GM23338 (cell line): Measurements from ENCODE around the gene CACNA1B. TPM values are rescaled to one million over a fixed set of nuclear protein-coding genes. Genes with fewer than 3 reads are reported as not detected.

Source experiments
- ATAC-seq: fragments of 200-7000 bp; cut with Tn5 transposase; 3 replicates; pipeline ENCODE4 v1.9.1; 2020
- DNase-seq: peaks from one replicate; pipeline ENCODE4 v3.0.0-alpha.2; 2015; ENCODE audit warnings: low spot score
- H2AFZ ChIP-seq: fragments of 200-600 bp; sonication (generic); 2 replicates; pipeline ENCODE4 v1.8.0; 2016; ENCODE audit warnings: antibody characterized with exemption, mild to moderate bottlenecking, moderate library complexity
- H3F3A ChIP-seq: fragments of 200-600 bp; sonication (generic); replicated peaks from 2 replicates; pipeline ENCODE4 v1.8.0; 2017; ENCODE audit warnings: antibody characterized with exemption, mixed run types, low read depth
- H3K27ac ChIP-seq: fragments of 200-600 bp; sonication (generic); 2 replicates; pipeline ENCODE4 v1.6.1; 2016; ENCODE audit warnings: low read depth
- H3K27me3 ChIP-seq: fragments of 200-600 bp; sonication (generic); 2 replicates; pipeline ENCODE4 v1.8.0; 2016; ENCODE audit warnings: mild to moderate bottlenecking, mixed run types, moderate library complexity; ENCODE audit not compliant: insufficient read depth
- H3K36me3 ChIP-seq: fragments of 200-600 bp; sonication (generic); 2 replicates; pipeline ENCODE4 v1.8.0; 2016; ENCODE audit warnings: mild to moderate bottlenecking; ENCODE audit not compliant: insufficient read depth
- H3K4me1 ChIP-seq: fragments of 200-600 bp; sonication (generic); 2 replicates; pipeline ENCODE4 v1.8.0; 2016; ENCODE audit warnings: mild to moderate bottlenecking, moderate library complexity; ENCODE audit not compliant: insufficient read depth
- H3K4me2 ChIP-seq: fragments of 200-600 bp; sonication (generic); 2 replicates; pipeline ENCODE4 v1.7.1; 2017; ENCODE audit warnings: mixed run types
- H3K4me3 ChIP-seq: fragments of 200-600 bp; sonication (generic); 2 replicates; pipeline ENCODE4 v1.6.1; 2016; ENCODE audit warnings: mixed run types
- H3K79me2 ChIP-seq: fragments of 200-600 bp; sonication (generic); replicated peaks from 2 replicates; pipeline ENCODE4 v1.8.0; 2017; ENCODE audit warnings: mild to moderate bottlenecking; ENCODE audit not compliant: insufficient read depth
- H3K9me2 ChIP-seq: fragments of 200-600 bp; sonication (generic); 2 replicates; pipeline ENCODE4 v1.8.0; 2017; ENCODE audit not compliant: insufficient read depth
- H4K20me1 ChIP-seq: fragments of 200-600 bp; sonication (generic); replicated peaks from 2 replicates; pipeline ENCODE4 v1.8.0; 2017; ENCODE audit warnings: mild to moderate bottlenecking; ENCODE audit not compliant: insufficient read depth
- H3K27ac Mint-ChIP-seq: 2 replicates; pipeline ENCODE4 v1.8.0; 2020; ENCODE audit warnings: inconsistent platforms, mild to moderate bottlenecking, moderate library complexity, mixed read lengths
- H3K27me3 Mint-ChIP-seq: 3 replicates; pipeline ENCODE4 v1.8.0; 2022; ENCODE audit warnings: low read depth, mild to moderate bottlenecking, moderate library complexity, mixed read lengths, inconsistent platforms; ENCODE audit not compliant: insufficient read depth, poor library complexity
- H3K36me3 Mint-ChIP-seq: 3 replicates; pipeline ENCODE4 v1.8.0; 2021; ENCODE audit warnings: low read depth, mild to moderate bottlenecking, inconsistent platforms, moderate library complexity, mixed read lengths
- H3K4me1 Mint-ChIP-seq: 3 replicates; pipeline ENCODE4 v1.8.0; 2020; ENCODE audit warnings: mild to moderate bottlenecking, inconsistent platforms, mixed read lengths
- H3K4me3 Mint-ChIP-seq: 3 replicates; pipeline ENCODE4 v1.8.0; 2021; ENCODE audit warnings: moderate library complexity, mild to moderate bottlenecking, inconsistent platforms, mixed read lengths
- H3K9me3 Mint-ChIP-seq: 3 replicates; pipeline ENCODE4 v1.8.0; 2020; ENCODE audit warnings: moderate library complexity, mild to moderate bottlenecking, inconsistent platforms, mixed read lengths
- CREB1 ChIP-seq: fragments of 250-450 bp; sonication (Bioruptor Pico); IDR thresholded peaks from 2 replicates; pipeline ENCODE4 v1.5.0; 2020; ENCODE audit warnings: low read depth, mild to moderate bottlenecking, moderate library complexity
- CTCF ChIP-seq, 2 experiments: fragments of 200-600 bp in 1 of 2; sonication (generic) in 1 of 2; conservative IDR thresholded peaks; 2 replicates each; pipeline versions ENCODE4 v1.5.1 to v1.6.1; 2016 to 2017; ENCODE audit warnings: antibody characterized with exemption in 2 of 2, low read depth in 2 of 2, mild to moderate bottlenecking in 2 of 2, moderate library complexity in 1 of 2
- ETS1 ChIP-seq: IDR thresholded peaks from 2 replicates; pipeline ENCODE4 v1.6.1; 2016; ENCODE audit warnings: antibody characterized with exemption
- EZH2 ChIP-seq: fragments of 200-600 bp; sonication (generic); IDR thresholded peaks from one replicate; pipeline ENCODE4 v1.8.0; 2017; ENCODE audit warnings: antibody characterized with exemption, mild to moderate bottlenecking, low read depth; ENCODE audit not compliant: unreplicated experiment
- EZH2phosphoT487 ChIP-seq: fragments of 200-600 bp; sonication (generic); IDR thresholded peaks from one replicate; pipeline ENCODE4 v1.8.1; 2018; ENCODE audit warnings: antibody characterized with exemption; ENCODE audit not compliant: unreplicated experiment
- JUNB ChIP-seq: IDR thresholded peaks from one replicate; pipeline ENCODE4 v1.6.1; 2016; ENCODE audit warnings: antibody characterized with exemption; ENCODE audit not compliant: unreplicated experiment
- NANOG ChIP-seq: IDR thresholded peaks from 2 replicates; pipeline ENCODE4 v1.6.1; 2016; ENCODE audit warnings: antibody characterized with exemption, borderline replicate concordance
- POLR2AphosphoS5 ChIP-seq: IDR thresholded peaks from 2 replicates; pipeline ENCODE4 v1.6.1; 2016; ENCODE audit warnings: antibody characterized with exemption, low read depth
- REST ChIP-seq: IDR thresholded peaks from one replicate; pipeline ENCODE4 v1.6.1; 2018; ENCODE audit warnings: antibody characterized with exemption; ENCODE audit not compliant: unreplicated experiment
- STAT1 ChIP-seq: IDR thresholded peaks from one replicate; pipeline ENCODE4 v1.6.1; 2016; ENCODE audit warnings: antibody characterized with exemption; ENCODE audit not compliant: unreplicated experiment
- ZNF114 ChIP-seq: fragments of 250-450 bp; sonication (Bioruptor Pico); IDR thresholded peaks from 2 replicates; pipeline ENCODE4 v1.5.0; 2020; ENCODE audit warnings: mild to moderate bottlenecking, moderate library complexity
- ZNF331 ChIP-seq: fragments of 250-450 bp; sonication (Bioruptor Pico); IDR thresholded peaks from 2 replicates; pipeline ENCODE4 v1.5.0; 2020; ENCODE audit warnings: low read depth, mild to moderate bottlenecking, moderate library complexity
- ZNF462 ChIP-seq: fragments of 250-450 bp; sonication (Bioruptor Pico); IDR thresholded peaks from 2 replicates; pipeline ENCODE4 v1.5.0; 2020; ENCODE audit warnings: mild to moderate bottlenecking, moderate library complexity
- polyA plus RNA-seq: library from polyadenylated mRNA; unstranded; fragments of >200 nt; fragmentation: Nextera tagmentation; extraction: Ambion mirVana; gene quantifications from 2 replicates; pipeline ENCODE4 v1.2.1, GENCODE V29; 2016
- total RNA-seq: library from RNA; depleted of rRNA; stranded (reverse); fragments of >200 nt; shearing (Covaris generic); gene quantifications from 2 replicates; pipeline ENCODE4 v1.2.3, GENCODE V29; 2014

CACNA1B gene
- total and polyA plus RNA-seq, 2 experiments from 2014 or later = 1.1 to 10.4 TPM

GRCh38 chr9:138072161-138072842 lies 194.7 kb downstream of the CACNA1B start:
- Histone ChIP-seq H3K4me3 (no peak overlapping the region), H3K9me2 (no peaks in the 10 kb centered on the region), H4K20me1 (no peaks in the 10 kb centered on the region), H3K27ac (no peak overlapping the region), H3K27me3 (no peaks in the 10 kb centered on the region), H3K4me2 (no peak overlapping the region), H3K4me1 (peaks cover 30% of the 10 kb centered on the region), H2AFZ (no peak overlapping the region), H3K79me2 (no peaks in the 10 kb centered on the region), H3K36me3 (no peaks in the 10 kb centered on the region), H3F3A (0 out of 2 replicates have a peak, but pooled peaks cover 2% of the 10 kb centered on the region)
- Mint-ChIP-seq H3K27me3 (peaks cover 9% of the 10 kb centered on the region), H3K27ac (no peak overlapping the region), H3K9me3 (no peaks in the 10 kb centered on the region), H3K36me3 (peaks cover 6% of the 10 kb centered on the region; the same call in 2 of the 3 replicates), H3K4me1 (peaks cover 51% of the 10 kb centered on the region), H3K4me3 (no peak overlapping the region)
- TF ChIP-seq CREB1 = no peak
- TF ChIP-seq EZH2 = no peak
- TF ChIP-seq STAT1 = no peak
- TF ChIP-seq ZNF462 (CRISPR knock-in tag) = no peak
- TF ChIP-seq JUNB = no peak
- TF ChIP-seq NANOG = no peak
- no peak for TF ChIP-seq POLR2AphosphoS5
- TF ChIP-seq REST = no peak
- TF ChIP-seq ZNF331 (CRISPR knock-in tag) = no peak
- TF ChIP-seq ZNF114 (CRISPR knock-in tag) = no peak
- no peak for TF ChIP-seq EZH2phosphoT487
- no peak for TF ChIP-seq ETS1
- TF ChIP-seq CTCF (conservative IDR thresholded peaks at IDR 0.05; ENCODE audit: low read depth in 2 of 2) = no peak
- ATAC-seq (no peak), DNase-seq (no peak)
